H1 (cell line): ENCODE results near the gene SERPINF2. TPM values are rescaled to one million over a fixed set of nuclear protein-coding genes. Genes with fewer than 3 reads are reported as not detected.
A peak's percentile ranks its signal among the peaks of the same experiment; 100 is the strongest.

Experiments used
- CBX8 ChIP-seq: fragments of 300-800, 300-1000 bp; sonication (generic); IDR thresholded peaks from 2 replicates; pipeline ENCODE4 v1.7.1; 2016; ENCODE audit warnings: low read depth, low read length, borderline replicate concordance
- CEBPB ChIP-seq: IDR thresholded peaks from 2 replicates; pipeline ENCODE4 v1.6.1; 2012; ENCODE audit warnings: low read depth, low read length
- CREB1 ChIP-seq: IDR thresholded peaks from 2 replicates; pipeline ENCODE4 v1.6.1; 2012; ENCODE audit warnings: inconsistent platforms
- EGR1 ChIP-seq: IDR thresholded peaks from 2 replicates; pipeline ENCODE4 v1.6.1; 2011; ENCODE audit warnings: low read depth, low read length, borderline replicate concordance
- EP300 ChIP-seq, 2 experiments: IDR thresholded peaks; 1 replicate in 1 of 2; 2 replicates in 1 of 2; pipeline ENCODE4 v1.6.1; 2011 to 2012; ENCODE audit warnings: low read depth in 2 of 2, low read length in 2 of 2, mild to moderate bottlenecking in 2 of 2, borderline replicate concordance in 1 of 2, inconsistent platforms in 1 of 2, moderate library complexity in 1 of 2
- EZH2 ChIP-seq: fragments of 200-600 bp; sonication (generic); IDR thresholded peaks from 2 replicates; pipeline ENCODE4 v1.7.1; 2012; ENCODE audit warnings: low read depth, mild to moderate bottlenecking, moderate library complexity, low read length, inconsistent platforms; ENCODE audit not compliant: severe bottlenecking
- PHF8 ChIP-seq: fragments of 200-600 bp; sonication (generic); conservative IDR thresholded peaks from 2 replicates; pipeline ENCODE4 v1.7.1; 2012; ENCODE audit warnings: low read depth, mild to moderate bottlenecking, inconsistent platforms, low read length, moderate library complexity
- RNF2 ChIP-seq: fragments of 200-900, 300-1000 bp; sonication (generic); IDR thresholded peaks from 2 replicates; pipeline ENCODE4 v1.7.1; 2016; ENCODE audit warnings: borderline replicate concordance, low read depth, mild to moderate bottlenecking, antibody characterized with exemption, low read length; ENCODE audit not compliant: poor library complexity, severe bottlenecking; ENCODE audit errors: missing control alignments
- SAP30 ChIP-seq: fragments of 300-600 bp; sonication (generic); IDR thresholded peaks from 2 replicates; pipeline ENCODE4 v1.7.1; 2012; ENCODE audit warnings: low read length, moderate library complexity, mild to moderate bottlenecking, inconsistent platforms; ENCODE audit not compliant: insufficient read depth, insufficient replicate concordance
- TAF1 ChIP-seq: IDR thresholded peaks from 2 replicates; pipeline ENCODE4 v1.6.1; 2011; ENCODE audit warnings: mild to moderate bottlenecking, low read depth, low read length
- polyA plus RNA-seq, 7 experiments: library from polyadenylated mRNA; depleted of rRNA in 3 of 7; stranded (reverse) in 5 of 7; unstranded in 2 of 7; fragments of >200 nt in 5 of 7; fragments of 200-250 nt in 2 of 7; gene quantifications; 1 replicate in 5 of 7; 2 replicates in 1 of 7; 4 replicates in 1 of 7; pipeline versions ENCODE4 v1.2.1 to v1.2.3, GENCODE V29; 2011 to 2013; ENCODE audit warnings: missing spikeins in 2 of 7, mixed read lengths in 2 of 7
- total RNA-seq: library from RNA; stranded (reverse); fragmentation: NEBNext Ultra II Directional; extraction: Animal tissue kit (Norgen Biotek cat#: 25700); gene quantifications from 2 replicates; pipeline ENCODE4 v1.2.1, GENCODE V29; 2021
- TF ChIP-seq, protein P1 (sequence below): fragments of 300-600 bp; sonication (generic); IDR thresholded peaks from 2 replicates; pipeline ENCODE4 v1.7.1; 2012; ENCODE audit warnings: low read length, moderate library complexity, mild to moderate bottlenecking, inconsistent platforms; ENCODE audit not compliant: insufficient replicate concordance

SERPINF2 gene
- total and polyA plus RNA-seq, 2 of the 8 experiments (the other 6 are each of a cell fraction or from before 2014, with no cell fraction given), result 1.8 to 3.2 TPM

DNA sequence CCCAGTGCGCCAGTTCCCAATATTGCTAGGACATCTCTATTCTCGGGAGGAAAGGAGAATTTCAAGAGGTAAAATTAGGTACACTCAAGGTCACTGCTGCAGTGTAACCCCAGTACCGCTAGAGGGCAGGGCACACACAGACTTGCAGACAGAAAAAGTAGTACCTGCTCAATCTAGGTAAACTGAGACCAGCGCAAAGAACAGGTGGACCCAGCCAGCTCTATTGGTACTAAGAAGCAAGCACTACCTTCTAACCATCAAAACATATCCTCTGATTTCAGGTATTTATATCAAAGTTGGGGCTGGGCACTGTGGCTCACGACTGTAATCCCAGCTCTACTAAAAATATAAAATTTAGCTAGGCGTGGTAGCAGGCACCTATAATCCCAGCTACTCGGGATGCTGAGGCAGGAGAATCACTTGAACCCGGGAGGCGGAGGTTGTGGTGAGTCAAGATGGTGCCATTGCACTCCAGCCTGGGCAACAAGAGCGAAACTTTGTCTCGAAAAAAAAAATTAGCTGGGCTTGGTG, 21.8 kb upstream of the SERPINF2 start (continued):
- TF ChIP-seq, protein P1, sequence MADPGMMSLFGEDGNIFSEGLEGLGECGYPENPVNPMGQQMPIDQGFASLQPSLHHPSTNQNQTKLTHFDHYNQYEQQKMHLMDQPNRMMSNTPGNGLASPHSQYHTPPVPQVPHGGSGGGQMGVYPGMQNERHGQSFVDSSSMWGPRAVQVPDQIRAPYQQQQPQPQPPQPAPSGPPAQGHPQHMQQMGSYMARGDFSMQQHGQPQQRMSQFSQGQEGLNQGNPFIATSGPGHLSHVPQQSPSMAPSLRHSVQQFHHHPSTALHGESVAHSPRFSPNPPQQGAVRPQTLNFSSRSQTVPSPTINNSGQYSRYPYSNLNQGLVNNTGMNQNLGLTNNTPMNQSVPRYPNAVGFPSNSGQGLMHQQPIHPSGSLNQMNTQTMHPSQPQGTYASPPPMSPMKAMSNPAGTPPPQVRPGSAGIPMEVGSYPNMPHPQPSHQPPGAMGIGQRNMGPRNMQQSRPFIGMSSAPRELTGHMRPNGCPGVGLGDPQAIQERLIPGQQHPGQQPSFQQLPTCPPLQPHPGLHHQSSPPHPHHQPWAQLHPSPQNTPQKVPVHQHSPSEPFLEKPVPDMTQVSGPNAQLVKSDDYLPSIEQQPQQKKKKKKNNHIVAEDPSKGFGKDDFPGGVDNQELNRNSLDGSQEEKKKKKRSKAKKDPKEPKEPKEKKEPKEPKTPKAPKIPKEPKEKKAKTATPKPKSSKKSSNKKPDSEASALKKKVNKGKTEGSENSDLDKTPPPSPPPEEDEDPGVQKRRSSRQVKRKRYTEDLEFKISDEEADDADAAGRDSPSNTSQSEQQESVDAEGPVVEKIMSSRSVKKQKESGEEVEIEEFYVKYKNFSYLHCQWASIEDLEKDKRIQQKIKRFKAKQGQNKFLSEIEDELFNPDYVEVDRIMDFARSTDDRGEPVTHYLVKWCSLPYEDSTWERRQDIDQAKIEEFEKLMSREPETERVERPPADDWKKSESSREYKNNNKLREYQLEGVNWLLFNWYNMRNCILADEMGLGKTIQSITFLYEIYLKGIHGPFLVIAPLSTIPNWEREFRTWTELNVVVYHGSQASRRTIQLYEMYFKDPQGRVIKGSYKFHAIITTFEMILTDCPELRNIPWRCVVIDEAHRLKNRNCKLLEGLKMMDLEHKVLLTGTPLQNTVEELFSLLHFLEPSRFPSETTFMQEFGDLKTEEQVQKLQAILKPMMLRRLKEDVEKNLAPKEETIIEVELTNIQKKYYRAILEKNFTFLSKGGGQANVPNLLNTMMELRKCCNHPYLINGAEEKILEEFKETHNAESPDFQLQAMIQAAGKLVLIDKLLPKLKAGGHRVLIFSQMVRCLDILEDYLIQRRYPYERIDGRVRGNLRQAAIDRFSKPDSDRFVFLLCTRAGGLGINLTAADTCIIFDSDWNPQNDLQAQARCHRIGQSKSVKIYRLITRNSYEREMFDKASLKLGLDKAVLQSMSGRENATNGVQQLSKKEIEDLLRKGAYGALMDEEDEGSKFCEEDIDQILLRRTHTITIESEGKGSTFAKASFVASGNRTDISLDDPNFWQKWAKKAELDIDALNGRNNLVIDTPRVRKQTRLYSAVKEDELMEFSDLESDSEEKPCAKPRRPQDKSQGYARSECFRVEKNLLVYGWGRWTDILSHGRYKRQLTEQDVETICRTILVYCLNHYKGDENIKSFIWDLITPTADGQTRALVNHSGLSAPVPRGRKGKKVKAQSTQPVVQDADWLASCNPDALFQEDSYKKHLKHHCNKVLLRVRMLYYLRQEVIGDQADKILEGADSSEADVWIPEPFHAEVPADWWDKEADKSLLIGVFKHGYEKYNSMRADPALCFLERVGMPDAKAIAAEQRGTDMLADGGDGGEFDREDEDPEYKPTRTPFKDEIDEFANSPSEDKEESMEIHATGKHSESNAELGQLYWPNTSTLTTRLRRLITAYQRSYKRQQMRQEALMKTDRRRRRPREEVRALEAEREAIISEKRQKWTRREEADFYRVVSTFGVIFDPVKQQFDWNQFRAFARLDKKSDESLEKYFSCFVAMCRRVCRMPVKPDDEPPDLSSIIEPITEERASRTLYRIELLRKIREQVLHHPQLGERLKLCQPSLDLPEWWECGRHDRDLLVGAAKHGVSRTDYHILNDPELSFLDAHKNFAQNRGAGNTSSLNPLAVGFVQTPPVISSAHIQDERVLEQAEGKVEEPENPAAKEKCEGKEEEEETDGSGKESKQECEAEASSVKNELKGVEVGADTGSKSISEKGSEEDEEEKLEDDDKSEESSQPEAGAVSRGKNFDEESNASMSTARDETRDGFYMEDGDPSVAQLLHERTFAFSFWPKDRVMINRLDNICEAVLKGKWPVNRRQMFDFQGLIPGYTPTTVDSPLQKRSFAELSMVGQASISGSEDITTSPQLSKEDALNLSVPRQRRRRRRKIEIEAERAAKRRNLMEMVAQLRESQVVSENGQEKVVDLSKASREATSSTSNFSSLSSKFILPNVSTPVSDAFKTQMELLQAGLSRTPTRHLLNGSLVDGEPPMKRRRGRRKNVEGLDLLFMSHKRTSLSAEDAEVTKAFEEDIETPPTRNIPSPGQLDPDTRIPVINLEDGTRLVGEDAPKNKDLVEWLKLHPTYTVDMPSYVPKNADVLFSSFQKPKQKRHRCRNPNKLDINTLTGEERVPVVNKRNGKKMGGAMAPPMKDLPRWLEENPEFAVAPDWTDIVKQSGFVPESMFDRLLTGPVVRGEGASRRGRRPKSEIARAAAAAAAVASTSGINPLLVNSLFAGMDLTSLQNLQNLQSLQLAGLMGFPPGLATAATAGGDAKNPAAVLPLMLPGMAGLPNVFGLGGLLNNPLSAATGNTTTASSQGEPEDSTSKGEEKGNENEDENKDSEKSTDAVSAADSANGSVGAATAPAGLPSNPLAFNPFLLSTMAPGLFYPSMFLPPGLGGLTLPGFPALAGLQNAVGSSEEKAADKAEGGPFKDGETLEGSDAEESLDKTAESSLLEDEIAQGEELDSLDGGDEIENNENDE, result no peak
- TF ChIP-seq RNF2, result no peak
- TF ChIP-seq EGR1, result no peak
- TF ChIP-seq EP300 (IDR thresholded peaks at IDR 0.05; ENCODE audit: borderline replicate concordance in 1 of 2, low read depth in 2 of 2, low read length in 2 of 2), result no peak
- 0 out of 2 replicates have a peak, but pooled peaks have one; percentile 28 for TF ChIP-seq CREB1
- TF ChIP-seq EZH2, result no peak
- no peak for TF ChIP-seq TAF1
- TF ChIP-seq CBX8, result no peak
- no peak for TF ChIP-seq CEBPB
- TF ChIP-seq PHF8, result no peak
- no peak for TF ChIP-seq SAP30
